Ishikawa (cell line): ENCODE measurements around the gene TMPRSS11A.

ENCODE experiments used
- CEBPB ChIP-seq: IDR thresholded peaks from 2 replicates; pipeline ENCODE4 v1.6.1; 2012
- CREB1 ChIP-seq: IDR thresholded peaks from 2 replicates; pipeline ENCODE4 v1.6.1; 2012; ENCODE audit warnings: low read depth
- EGR1 ChIP-seq: IDR thresholded peaks from 2 replicates; pipeline ENCODE4 v1.6.1; 2012
- EP300 ChIP-seq: IDR thresholded peaks from 2 replicates; pipeline ENCODE4 v1.6.1; 2012; ENCODE audit warnings: borderline replicate concordance
- FOXM1 ChIP-seq: IDR thresholded peaks from 2 replicates; pipeline ENCODE4 v1.6.1; 2012; ENCODE audit warnings: low read depth, borderline replicate concordance
- RAD21 ChIP-seq: IDR thresholded peaks from 2 replicates; pipeline ENCODE4 v1.6.1; 2012; ENCODE audit warnings: low read depth
- TAF1 ChIP-seq: IDR thresholded peaks from 2 replicates; pipeline ENCODE4 v1.6.1; 2012; ENCODE audit warnings: low read depth, mild to moderate bottlenecking
- TCF12 ChIP-seq: IDR thresholded peaks from 2 replicates; pipeline ENCODE4 v1.6.1; 2012; ENCODE audit warnings: low read depth
- TEAD4 ChIP-seq: IDR thresholded peaks from 2 replicates; pipeline ENCODE4 v1.6.1; 2012
- USF1 ChIP-seq: IDR thresholded peaks from 2 replicates; pipeline ENCODE4 v1.6.1; 2012
- YY1 ChIP-seq: IDR thresholded peaks from 2 replicates; pipeline ENCODE4 v1.6.1; 2012; ENCODE audit warnings: low read depth
- ZBTB7A ChIP-seq: IDR thresholded peaks from 2 replicates; pipeline ENCODE4 v1.6.1; 2012; ENCODE audit warnings: low read depth
- TF ChIP-seq, protein P1 (sequence below): IDR thresholded peaks from 2 replicates; pipeline ENCODE4 v1.6.1; 2012
- TF ChIP-seq, protein P2 (sequence below): IDR thresholded peaks from 2 replicates; pipeline ENCODE4 v1.6.1; 2012; ENCODE audit warnings: low read depth, mild to moderate bottlenecking

GRCh38 chr4:68002906-68003305, 39.6 kb upstream of the TMPRSS11A start:
- TF ChIP-seq RAD21 (no peak), TEAD4 (no peak), USF1 (no peak), EP300 (no peak), TAF1 (no peak), CEBPB (no peak), CREB1 (no peak), YY1 (no peak), ZBTB7A (no peak), TCF12 (no peak), EGR1 (no peak), FOXM1 (no peak)
- TF ChIP-seq, protein P1, sequence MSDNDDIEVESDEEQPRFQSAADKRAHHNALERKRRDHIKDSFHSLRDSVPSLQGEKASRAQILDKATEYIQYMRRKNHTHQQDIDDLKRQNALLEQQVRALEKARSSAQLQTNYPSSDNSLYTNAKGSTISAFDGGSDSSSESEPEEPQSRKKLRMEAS = no peak
- TF ChIP-seq, protein P2, sequence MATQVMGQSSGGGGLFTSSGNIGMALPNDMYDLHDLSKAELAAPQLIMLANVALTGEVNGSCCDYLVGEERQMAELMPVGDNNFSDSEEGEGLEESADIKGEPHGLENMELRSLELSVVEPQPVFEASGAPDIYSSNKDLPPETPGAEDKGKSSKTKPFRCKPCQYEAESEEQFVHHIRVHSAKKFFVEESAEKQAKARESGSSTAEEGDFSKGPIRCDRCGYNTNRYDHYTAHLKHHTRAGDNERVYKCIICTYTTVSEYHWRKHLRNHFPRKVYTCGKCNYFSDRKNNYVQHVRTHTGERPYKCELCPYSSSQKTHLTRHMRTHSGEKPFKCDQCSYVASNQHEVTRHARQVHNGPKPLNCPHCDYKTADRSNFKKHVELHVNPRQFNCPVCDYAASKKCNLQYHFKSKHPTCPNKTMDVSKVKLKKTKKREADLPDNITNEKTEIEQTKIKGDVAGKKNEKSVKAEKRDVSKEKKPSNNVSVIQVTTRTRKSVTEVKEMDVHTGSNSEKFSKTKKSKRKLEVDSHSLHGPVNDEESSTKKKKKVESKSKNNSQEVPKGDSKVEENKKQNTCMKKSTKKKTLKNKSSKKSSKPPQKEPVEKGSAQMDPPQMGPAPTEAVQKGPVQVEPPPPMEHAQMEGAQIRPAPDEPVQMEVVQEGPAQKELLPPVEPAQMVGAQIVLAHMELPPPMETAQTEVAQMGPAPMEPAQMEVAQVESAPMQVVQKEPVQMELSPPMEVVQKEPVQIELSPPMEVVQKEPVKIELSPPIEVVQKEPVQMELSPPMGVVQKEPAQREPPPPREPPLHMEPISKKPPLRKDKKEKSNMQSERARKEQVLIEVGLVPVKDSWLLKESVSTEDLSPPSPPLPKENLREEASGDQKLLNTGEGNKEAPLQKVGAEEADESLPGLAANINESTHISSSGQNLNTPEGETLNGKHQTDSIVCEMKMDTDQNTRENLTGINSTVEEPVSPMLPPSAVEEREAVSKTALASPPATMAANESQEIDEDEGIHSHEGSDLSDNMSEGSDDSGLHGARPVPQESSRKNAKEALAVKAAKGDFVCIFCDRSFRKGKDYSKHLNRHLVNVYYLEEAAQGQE = no peak
